Bronchial epithelial cell (primary cell): ENCODE results near the gene CACFD1. TPM values are rescaled to one million over a fixed set of nuclear protein-coding genes. Genes with fewer than 3 reads are reported as not detected.

ENCODE experiments used
- DNase-seq: peaks from one replicate; pipeline ENCODE4 v3.0.0-alpha.2; 2010; ENCODE audit warnings: low read depth
- FAIRE-seq: peaks from 2 replicates; lab custom pipeline; 2011; peaks lifted over from hg19 to GRCh38; lab: Jason Lieb, UNC
- H3K27me3 ChIP-seq: 2 replicates; pipeline ENCODE4 v1.5.1; 2011; ENCODE audit warnings: low read length; ENCODE audit not compliant: control insufficient read depth, insufficient read depth
- H3K36me3 ChIP-seq: 2 replicates; pipeline ENCODE4 v1.5.1; 2011; ENCODE audit warnings: low read length; ENCODE audit not compliant: control insufficient read depth, insufficient read depth
- H3K4me3 ChIP-seq: 2 replicates; pipeline ENCODE4 v1.5.1; 2011; ENCODE audit warnings: mild to moderate bottlenecking, low read depth, low read length, control low read depth
- CTCF ChIP-seq: IDR thresholded peaks from 2 replicates; pipeline ENCODE4 v1.5.1; 2011; ENCODE audit warnings: mild to moderate bottlenecking, moderate library complexity, low read length, control low read depth, inconsistent platforms; ENCODE audit not compliant: insufficient read depth, severe bottlenecking
- total RNA-seq: library from RNA; depleted of rRNA; stranded (reverse); fragments of >200 nt; gene quantifications from 2 replicates; pipeline ENCODE4 v1.2.1, GENCODE V29; 2014

CACFD1 gene
- total RNA-seq, 1 donor from 2014 or later, result 5.5 TPM

- DNase-seq (no peak), FAIRE-seq (no peak)
- TF ChIP-seq CTCF, result no peak
- no peaks in the 10 kb centered on the region for H3K36me3 ChIP-seq
- H3K27me3 ChIP-seq, result no peaks in the 10 kb centered on the region
- H3K4me3 ChIP-seq, result no peak overlapping the region
Observed at GRCh38 chr9:133484671-133485437, 25.1 kb downstream of the CACFD1 start.

GRCh38 chr9:133485531-133486260 is 25.9 kb downstream of the CACFD1 start:
- Histone ChIP-seq H3K4me3 (no peak overlapping the region), H3K36me3 (no peaks in the 10 kb centered on the region), H3K27me3 (no peaks in the 10 kb centered on the region)
- DNase-seq (no peak), FAIRE-seq (no peak)
- no peak for TF ChIP-seq CTCF

- Histone ChIP-seq H3K36me3 (no peaks in the 10 kb centered on the region), H3K4me3 (no peak overlapping the region), H3K27me3 (no peaks in the 10 kb centered on the region)
- TF ChIP-seq CTCF, result no peak
- FAIRE-seq, result no peak
- DNase-seq, result no peak
Observed at GRCh38 chr9:133487331-133487725, 27.6 kb downstream of the CACFD1 start.

- FAIRE-seq (no peak), DNase-seq (no peak)
- no peaks in the 10 kb centered on the region for H3K27me3 ChIP-seq
- H3K36me3 ChIP-seq, result no peaks in the 10 kb centered on the region
- no peak for TF ChIP-seq CTCF
- H3K4me3 ChIP-seq, result no peak overlapping the region
Observed at GRCh38 chr9:133488686-133489252, 29.0 kb downstream of the CACFD1 start.

- DNase-seq (no peak), FAIRE-seq (no peak)
- H3K36me3 ChIP-seq, result no peaks in the 10 kb centered on the region
- H3K27me3 ChIP-seq, result no peaks in the 10 kb centered on the region
- TF ChIP-seq CTCF, result no peak
- H3K4me3 ChIP-seq, result no peak overlapping the region
Observed at GRCh38 chr9:133489253-133490190, 29.7 kb downstream of the CACFD1 start.
